Measurements from ENCODE around the gene SLC6A9.

SLC6A9 gene

DNA sequence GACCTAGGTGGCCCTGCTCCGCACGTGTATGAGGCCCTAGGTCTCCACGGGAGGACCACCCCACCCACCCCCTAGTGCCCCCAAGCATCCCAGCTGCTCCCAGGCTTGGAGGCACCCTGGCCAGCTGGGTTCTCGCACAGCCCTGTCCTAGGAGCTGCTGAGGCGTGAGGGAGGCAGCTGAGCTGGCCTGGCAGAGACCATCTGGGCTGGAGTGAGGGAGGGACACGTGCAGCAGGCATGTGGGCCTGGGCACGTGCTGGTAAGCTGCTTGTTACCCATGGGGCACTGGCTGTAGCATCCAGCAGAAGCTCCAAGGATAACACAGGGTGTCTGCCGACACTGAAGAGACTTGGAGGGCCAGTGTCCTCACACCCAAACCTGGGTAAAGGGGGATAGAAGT is 10.1 kb downstream of the SLC6A9 start:
- no peak overlapping the region for H2AFZ ChIP-seq (ENCODE audit: low read depth, low read length, severe bottlenecking)

DNA sequence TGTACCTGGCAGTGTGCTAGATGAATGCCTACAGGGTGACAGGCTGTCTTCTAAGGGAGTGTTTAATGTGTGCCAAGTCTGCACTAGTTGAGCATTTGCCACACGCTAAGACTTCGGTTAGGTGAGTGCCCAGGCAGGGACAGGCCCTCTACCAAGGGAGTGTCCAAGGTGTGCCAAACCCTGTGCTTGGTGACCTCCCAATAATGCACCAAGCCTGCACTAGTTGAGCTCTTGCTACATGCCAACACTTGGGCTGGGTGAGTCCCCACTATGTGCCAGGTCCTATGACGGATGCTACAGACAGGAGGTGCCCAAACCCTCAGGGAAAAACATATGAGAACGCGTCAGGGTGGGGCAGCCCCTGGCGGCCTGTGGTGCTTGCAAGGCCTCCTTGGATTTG is 10.8 kb downstream of the SLC6A9 start:
- H3F3A ChIP-seq (ENCODE audit: insufficient read depth) = no peaks in the 10 kb centered on the region
- no peaks in the 10 kb centered on the region for H3K9me2 ChIP-seq (replicated peaks; ENCODE audit: insufficient read depth, low read length)
- H3K27me3 ChIP-seq (ENCODE audit: low read length) = no peaks in the 10 kb centered on the region
- no peak overlapping the region for H3K4me3 ChIP-seq (ENCODE audit: insufficient read depth, low read length, poor library complexity, severe bottlenecking)
- H3K36me3 ChIP-seq (ENCODE audit: low read length) = no peaks in the 10 kb centered on the region
- H3K79me2 ChIP-seq (ENCODE audit: insufficient read depth, low read length) = no peaks in the 10 kb centered on the region
- no peaks in the 10 kb centered on the region for H3K9me3 ChIP-seq (ENCODE audit: insufficient read depth, low read length)
- no peak overlapping the region for H3K9ac ChIP-seq (ENCODE audit: low read length)
- TF ChIP-seq EZH2phosphoT487 (conservative IDR thresholded peaks at IDR 0.05; ENCODE audit: low read length) (no peak), CTCF (IDR thresholded peaks at IDR 0.05; ENCODE audit: insufficient read depth, low read length, poor library complexity, severe bottlenecking) (no peak)
- no peak overlapping the region for H2AFZ ChIP-seq (ENCODE audit: low read depth, low read length, severe bottlenecking)
- H3K27ac ChIP-seq (ENCODE audit: low read depth, low read length) = no peak overlapping the region
- H4K20me1 ChIP-seq (ENCODE audit: low read depth, low read length) = no peaks in the 10 kb centered on the region
- no peak overlapping the region for H3K4me2 ChIP-seq (ENCODE audit: low read depth, low read length, poor library complexity, severe bottlenecking)

More for the DNA sequence above, 10.1 kb downstream of the SLC6A9 start:
- Histone ChIP-seq H3K9ac (ENCODE audit: low read length) (no peak overlapping the region), H3K36me3 (ENCODE audit: low read length) (no peaks in the 10 kb centered on the region), H3F3A (ENCODE audit: insufficient read depth) (no peaks in the 10 kb centered on the region), H3K27ac (ENCODE audit: low read depth, low read length) (no peak overlapping the region), H3K27me3 (ENCODE audit: low read length) (no peaks in the 10 kb centered on the region), H3K9me2 (replicated peaks; ENCODE audit: insufficient read depth, low read length) (no peaks in the 10 kb centered on the region), H3K9me3 (ENCODE audit: insufficient read depth, low read length) (no peaks in the 10 kb centered on the region), H3K4me3 (ENCODE audit: insufficient read depth, low read length, poor library complexity, severe bottlenecking) (no peak overlapping the region), H4K20me1 (ENCODE audit: low read depth, low read length) (no peaks in the 10 kb centered on the region), H3K4me2 (ENCODE audit: low read depth, low read length, poor library complexity, severe bottlenecking) (no peak overlapping the region), H3K79me2 (ENCODE audit: insufficient read depth, low read length) (no peaks in the 10 kb centered on the region)
- TF ChIP-seq EZH2phosphoT487 (conservative IDR thresholded peaks at IDR 0.05; ENCODE audit: low read length) (no peak), CTCF (IDR thresholded peaks at IDR 0.05; ENCODE audit: insufficient read depth, low read length, poor library complexity, severe bottlenecking) (no peak)

DNA sequence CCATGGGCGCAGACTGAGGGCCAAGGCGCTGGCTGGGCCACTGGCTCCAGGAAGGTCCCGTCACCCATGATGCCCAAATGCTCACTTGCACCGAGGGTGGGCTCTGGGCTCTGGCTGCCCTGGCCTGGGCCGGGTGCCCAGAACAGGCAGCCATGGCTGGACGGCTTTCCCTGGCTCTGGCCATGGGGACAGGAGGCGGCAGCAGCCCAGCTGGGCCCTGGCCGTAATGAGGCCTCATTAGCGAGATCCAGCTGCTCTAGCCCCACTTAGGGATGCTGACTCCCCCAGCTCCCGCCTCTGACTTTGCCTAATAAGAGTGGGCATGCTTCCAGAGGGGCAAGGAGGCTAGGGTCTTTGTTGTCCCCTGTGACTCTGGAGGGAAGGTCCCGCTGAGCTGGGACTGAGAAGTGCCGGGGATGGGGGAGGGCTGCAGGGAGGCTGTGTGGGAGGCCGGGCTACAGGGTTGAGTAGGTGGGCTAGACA is 11.8 kb downstream of the SLC6A9 start:
- Histone ChIP-seq H3K27me3 (ENCODE audit: low read length) (no peaks in the 10 kb centered on the region), H3K9me3 (ENCODE audit: insufficient read depth, low read length) (no peaks in the 10 kb centered on the region), H3K9ac (ENCODE audit: low read length) (no peak overlapping the region), H3K4me2 (ENCODE audit: low read depth, low read length, poor library complexity, severe bottlenecking) (no peak overlapping the region), H3K4me3 (ENCODE audit: insufficient read depth, low read length, poor library complexity, severe bottlenecking) (no peak overlapping the region), H3K27ac (ENCODE audit: low read depth, low read length) (no peak overlapping the region), H3F3A (ENCODE audit: insufficient read depth) (no peaks in the 10 kb centered on the region), H4K20me1 (ENCODE audit: low read depth, low read length) (no peaks in the 10 kb centered on the region), H3K9me2 (replicated peaks; ENCODE audit: insufficient read depth, low read length) (no peaks in the 10 kb centered on the region), H3K79me2 (ENCODE audit: insufficient read depth, low read length) (no peaks in the 10 kb centered on the region), H3K36me3 (ENCODE audit: low read length) (no peaks in the 10 kb centered on the region), H2AFZ (ENCODE audit: low read depth, low read length, severe bottlenecking) (no peak overlapping the region)
- TF ChIP-seq EZH2phosphoT487 (conservative IDR thresholded peaks at IDR 0.05; ENCODE audit: low read length) = no peak
- TF ChIP-seq CTCF (IDR thresholded peaks at IDR 0.05; ENCODE audit: insufficient read depth, low read length, poor library complexity, severe bottlenecking) = no peak

All from SU-DHL-6 (cell line).